Dermis blood vessel endothelial cell (primary cell): ENCODE data around the gene ACKR3. TPM values are rescaled to one million over a fixed set of nuclear protein-coding genes. Genes with fewer than 3 reads are reported as not detected.
A peak's percentile ranks its signal among the peaks of the same experiment; 100 is the strongest.

ENCODE experiments used
- DNase-seq: peaks from one replicate; pipeline ENCODE4 v3.0.0; 2010
- total RNA-seq: library from RNA; depleted of rRNA; stranded (reverse); fragments of >200 nt; gene quantifications from 2 replicates; pipeline ENCODE4 v1.2.3, GENCODE V29; 2014

Gene ACKR3
- total RNA-seq, 1 donor from 2014 or later = 16.8 TPM

- DNase-seq = no peak
Observed at GRCh38 chr2:236550290-236550689, 19.3 kb upstream of the ACKR3 start.

- DNase-seq = no peak
Observed at GRCh38 chr2:236550701-236551465, 18.7 kb upstream of the ACKR3 start.

GRCh38 chr2:236551471-236552211 lies 18.0 kb upstream of the ACKR3 start:
- no peak for DNase-seq

- no peak for DNase-seq
Observed at GRCh38 chr2:236552212-236552542, 17.4 kb upstream of the ACKR3 start.

GRCh38 chr2:236552581-236553363 lies 16.9 kb upstream of the ACKR3 start:
- no peak for DNase-seq

GRCh38 chr2:236553522-236553921 lies 16.1 kb upstream of the ACKR3 start:
- no peak for DNase-seq

GRCh38 chr2:236554629-236555282 lies 14.9 kb upstream of the ACKR3 start:
- no peak for DNase-seq

- DNase-seq = no peak
Observed at GRCh38 chr2:236555481-236555880, 14.1 kb upstream of the ACKR3 start.

- DNase-seq = no peak
Observed at GRCh38 chr2:236557306-236558030, 12.2 kb upstream of the ACKR3 start.

- no peak for DNase-seq
Observed at GRCh38 chr2:236558036-236558435, 11.6 kb upstream of the ACKR3 start.

GRCh38 chr2:236558993-236559978 lies 10.3 kb upstream of the ACKR3 start:
- DNase-seq = no peak

GRCh38 chr2:236561874-236562273 lies 7.8 kb upstream of the ACKR3 start:
- no peak for DNase-seq

GRCh38 chr2:236562434-236562833 lies 7.2 kb upstream of the ACKR3 start:
- peak; percentile 42 for DNase-seq

GRCh38 chr2:236563953-236564352 lies 5.7 kb upstream of the ACKR3 start:
- DNase-seq = no peak

- DNase-seq = no peak
Observed at GRCh38 chr2:236565212-236565611, 4.4 kb upstream of the ACKR3 start.

- DNase-seq = no peak
Observed at GRCh38 chr2:236565879-236566402, 3.7 kb upstream of the ACKR3 start.

- no peak for DNase-seq
Observed at GRCh38 chr2:236566596-236566995, 3.0 kb upstream of the ACKR3 start.

- DNase-seq = peak; percentile 44
Observed at GRCh38 chr2:236568068-236568921, 1.3 kb upstream of the ACKR3 start.

- no peak for DNase-seq
Observed at GRCh38 chr2:236568922-236569572, 578 bp upstream of the ACKR3 start.
